AG09319 (cell line): ENCODE results near the gene MRPL49.
A peak's percentile ranks its signal among the peaks of the same experiment; 100 is the strongest.

Source experiments
- DNase-seq: peaks from one replicate; pipeline ENCODE4 v3.0.0-alpha.2; 2010; ENCODE audit warnings: low read depth; ENCODE audit errors: extremely low read depth
- CTCF ChIP-seq: IDR thresholded peaks from 2 replicates; pipeline ENCODE4 v1.5.1; 2011; ENCODE audit warnings: low read depth, mild to moderate bottlenecking, inconsistent platforms, low read length, moderate library complexity

Gene MRPL49

GRCh38 chr11:65083834-65084597 is 38.1 kb upstream of the MRPL49 start, which contains the start of the genes CDCA5 and ZFPL1:
Gene CDCA5 (minus strand): TSS chr11:65084040. CDS start chr11:65083978, 62 bp downstream.
Gene ZFPL1 (plus strand): TSS chr11:65084222. CDS start chr11:65084699, 477 bp downstream.
- DNase-seq, result peak; percentile 89
- TF ChIP-seq CTCF, result no peak

DNA sequence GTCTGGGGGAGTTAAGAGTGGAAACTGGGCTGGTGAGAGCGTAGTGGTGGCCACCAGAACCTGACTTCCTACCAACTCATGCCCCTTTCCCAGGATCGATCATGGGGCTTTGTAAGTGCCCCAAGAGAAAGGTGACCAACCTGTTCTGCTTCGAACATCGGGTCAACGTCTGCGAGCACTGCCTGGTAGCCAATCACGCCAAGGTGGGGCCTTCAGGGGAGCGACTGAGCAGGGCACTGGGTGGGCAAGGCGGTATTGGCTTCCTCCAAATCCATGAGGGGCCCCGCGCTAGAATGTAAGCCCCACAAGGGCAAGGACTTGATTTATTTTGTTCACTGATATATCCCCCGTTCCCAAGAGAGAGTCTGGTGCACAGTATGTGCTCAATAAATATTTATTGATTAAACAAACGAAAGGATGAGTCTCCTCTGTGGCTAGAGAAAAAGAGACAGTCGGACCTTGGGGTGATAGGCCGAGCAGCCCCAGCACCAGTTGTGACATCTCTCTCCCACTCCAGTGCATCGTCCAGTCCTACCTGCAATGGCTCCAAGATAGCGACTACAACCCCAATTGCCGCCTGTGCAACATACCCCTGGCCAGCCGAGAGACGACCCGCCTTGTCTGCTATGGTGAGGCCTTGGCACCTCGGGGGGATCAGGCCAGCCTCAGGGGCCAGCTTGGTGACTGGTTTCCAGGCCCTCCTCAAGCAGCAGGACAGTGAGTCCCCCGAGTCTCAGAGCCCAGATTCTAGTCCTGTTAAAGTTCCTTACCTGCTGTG is 37.3 kb upstream of the MRPL49 start:
- TF ChIP-seq CTCF, result no peak
- no peak for DNase-seq

- DNase-seq, result no peak
- TF ChIP-seq CTCF, result no peak
These were observed 36.7 kb upstream of the MRPL49 start for GRCh38 chr11:65085446-65085845.

DNA sequence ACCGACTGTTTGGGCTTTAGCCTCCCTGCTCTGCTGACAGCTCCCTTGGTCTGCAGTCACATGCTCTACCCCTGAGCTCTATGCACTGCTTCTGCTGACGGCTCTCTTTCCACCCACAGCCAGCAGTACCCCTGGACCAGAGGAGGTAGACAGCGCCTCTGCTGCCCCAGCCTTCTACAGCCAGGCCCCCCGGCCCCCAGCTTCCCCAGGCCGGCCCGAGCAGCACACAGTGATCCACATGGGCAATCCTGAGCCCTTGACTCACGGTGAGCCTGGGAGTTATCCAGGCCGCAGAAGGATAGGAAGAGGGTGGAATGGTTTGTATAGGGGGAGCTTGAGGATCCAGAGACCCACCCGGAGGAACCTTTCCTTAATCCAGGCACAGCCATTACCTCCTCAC is 35.3 kb upstream of the MRPL49 start:
- no peak for DNase-seq
- TF ChIP-seq CTCF, result no peak

DNA sequence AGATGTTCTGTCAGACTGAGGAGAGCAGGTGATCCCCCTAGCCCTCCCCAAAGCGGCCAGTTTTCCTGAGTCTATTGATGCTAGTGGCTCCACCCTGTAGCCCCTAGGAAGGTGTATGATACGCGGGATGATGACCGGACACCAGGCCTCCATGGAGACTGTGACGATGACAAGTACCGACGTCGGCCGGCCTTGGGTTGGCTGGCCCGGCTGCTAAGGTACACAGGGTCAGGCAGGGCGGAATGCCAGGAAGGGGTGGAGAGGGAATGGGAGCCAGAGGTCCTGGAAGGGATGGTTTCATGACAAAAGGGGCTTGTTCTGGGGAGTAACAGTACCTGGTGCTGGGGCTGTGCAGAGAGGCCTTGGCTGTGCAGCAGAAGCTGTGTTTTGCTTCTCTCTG is 34.9 kb upstream of the MRPL49 start:
- no peak for TF ChIP-seq CTCF
- no peak for DNase-seq

- TF ChIP-seq CTCF, result no peak
- DNase-seq, result no peak
These were observed 34.3 kb upstream of the MRPL49 start for GRCh38 chr11:65087827-65088226.

DNA sequence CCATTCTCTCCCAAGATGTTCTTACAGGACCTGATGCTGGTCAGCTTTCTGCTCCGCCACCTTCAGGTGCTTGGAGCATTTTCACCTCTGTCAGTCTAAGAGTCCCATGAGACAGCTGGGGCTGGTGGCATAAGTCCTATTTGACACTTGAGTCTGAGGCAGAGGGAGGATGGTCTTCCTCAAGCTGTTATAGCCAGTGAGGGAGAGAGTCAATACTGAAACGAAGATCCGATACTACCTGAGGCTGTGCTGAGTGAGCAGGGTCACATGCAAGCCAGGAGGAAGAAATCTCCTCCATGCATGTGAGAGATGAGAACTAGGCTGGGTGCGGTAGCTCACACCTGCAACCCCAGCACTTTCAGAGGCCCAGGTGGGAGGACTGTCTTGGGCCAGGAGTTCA is 32.5 kb upstream of the MRPL49 start:
- DNase-seq, result no peak
- no peak for TF ChIP-seq CTCF
